G401.6 (cell line): ENCODE results near the gene DPM2.

Experiments used
- FAIRE-seq: peaks from 2 replicates; lab custom pipeline; 2012; peaks lifted over from hg19 to GRCh38; lab: Jason Lieb, UNC

The DPM2 gene

DNA sequence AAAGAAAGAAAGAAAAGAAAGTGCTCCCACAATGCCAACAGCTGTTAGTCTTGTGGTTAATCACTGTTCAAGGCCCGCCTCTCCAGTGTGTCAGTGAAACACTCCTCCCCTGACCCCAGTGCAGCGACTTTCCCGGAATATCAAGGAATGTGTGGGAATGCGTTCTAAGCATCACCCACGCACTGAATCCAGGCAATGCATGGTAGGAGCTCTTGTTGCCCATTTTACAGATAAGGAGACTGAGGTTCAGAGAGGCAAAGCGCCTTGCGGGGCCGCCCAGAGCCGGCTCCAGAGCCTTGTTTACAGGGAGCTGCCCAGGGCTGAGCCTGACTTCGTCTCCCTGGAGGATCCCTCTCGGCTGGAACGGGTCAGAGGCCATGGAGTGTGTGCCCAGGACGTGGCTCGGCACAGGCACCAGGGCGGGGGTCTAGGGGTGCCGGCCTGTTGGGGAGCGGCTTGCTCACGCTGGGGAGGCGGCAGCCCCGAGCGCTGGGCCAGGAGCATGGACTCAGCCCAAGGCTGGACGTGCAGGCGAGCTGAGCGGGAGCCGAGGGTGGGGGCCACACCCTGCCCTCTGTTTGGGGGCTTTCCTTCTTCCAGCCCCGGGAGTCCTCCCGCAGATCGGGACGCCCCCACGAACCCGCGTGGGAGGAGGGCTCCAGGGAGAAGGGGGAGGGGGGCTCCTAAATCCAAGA lies 39.1 kb downstream of the DPM2 start:
- no peak for FAIRE-seq

DNA sequence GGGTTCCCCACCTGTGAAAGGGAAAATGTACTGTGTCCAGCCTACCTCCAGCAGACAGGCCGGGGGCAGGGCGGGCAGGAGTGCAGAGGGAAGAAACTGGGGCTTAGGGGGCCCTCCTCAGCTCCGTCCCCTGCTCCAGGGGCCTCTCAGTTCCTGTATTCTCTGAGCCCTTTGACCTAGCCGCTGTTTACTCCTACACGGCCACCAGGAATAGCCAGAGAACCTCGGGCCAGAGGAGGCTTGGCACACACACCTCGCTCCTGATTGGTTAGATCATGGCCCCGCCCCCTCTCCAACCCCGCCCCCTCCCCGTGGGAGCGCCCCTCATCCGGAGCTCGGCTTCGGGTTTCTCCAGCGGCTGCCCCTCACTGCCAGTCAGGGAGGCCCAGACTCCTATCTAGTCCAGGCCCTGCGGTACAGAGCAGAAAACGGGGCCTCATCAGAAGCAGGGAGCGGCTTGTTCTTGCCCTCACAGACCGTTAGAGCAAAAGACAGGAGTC lies 40.4 kb downstream of the DPM2 start:
- FAIRE-seq = no peak

DNA sequence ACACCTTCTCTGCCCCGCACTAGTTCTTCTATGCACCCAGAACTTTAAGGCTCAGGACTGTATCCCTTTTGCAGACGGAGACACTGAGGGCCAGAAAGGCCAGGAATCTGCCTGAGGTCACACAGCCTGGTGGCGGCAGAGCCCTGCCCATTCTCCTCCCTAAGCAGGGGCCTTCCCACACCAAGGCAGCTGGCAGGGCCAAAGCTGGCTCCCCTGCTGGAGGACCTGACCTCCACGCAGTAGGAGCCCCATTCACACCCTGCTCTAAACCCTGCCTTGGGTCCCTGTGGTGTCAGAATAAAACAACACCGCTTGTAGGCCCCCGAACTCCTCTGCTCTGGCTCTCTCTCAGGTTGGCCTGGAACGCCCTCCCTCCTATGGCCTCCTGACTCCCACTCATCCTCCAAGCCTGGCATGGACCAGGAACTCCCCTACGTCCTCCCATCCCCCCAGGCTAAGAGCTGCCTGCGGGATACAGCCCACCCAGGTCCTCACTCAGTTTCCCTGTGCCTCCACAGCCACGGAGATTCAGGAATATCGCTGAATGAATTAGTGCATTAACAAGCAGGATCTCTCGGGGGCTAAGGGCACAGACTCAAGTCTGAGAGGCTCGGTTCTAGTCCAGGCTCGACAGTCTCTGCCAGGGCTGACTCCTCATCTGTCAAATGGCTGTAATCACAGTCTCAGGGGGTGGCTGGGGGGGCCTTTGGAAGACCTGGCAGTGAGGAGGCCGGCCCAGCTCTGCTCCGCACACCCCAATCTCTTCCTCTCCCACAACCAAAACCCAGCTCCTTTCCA lies 41.1 kb downstream of the DPM2 start:
- no peak for FAIRE-seq

DNA sequence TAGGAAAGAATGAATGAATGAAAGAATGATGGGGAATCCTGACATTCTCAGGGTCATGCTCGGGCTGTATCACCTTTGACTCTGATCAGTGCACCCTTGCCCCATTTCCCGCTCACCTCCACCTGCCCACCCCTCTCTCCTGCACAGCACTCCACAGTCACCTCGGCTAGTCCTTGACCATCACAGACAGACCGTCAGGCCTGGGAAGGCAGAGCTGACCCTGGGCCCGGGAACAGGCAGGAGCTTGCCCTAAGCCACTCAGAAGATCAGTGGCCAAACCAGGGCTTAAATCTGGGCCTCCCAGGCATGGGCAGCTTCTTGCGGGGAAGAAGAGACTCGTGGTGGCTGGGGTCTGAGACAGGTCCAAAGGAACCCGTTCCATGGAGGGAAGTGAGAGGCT lies 41.8 kb downstream of the DPM2 start:
- FAIRE-seq = no peak

- FAIRE-seq = no peak
Observed at GRCh38 chr9:127893392-127893791, 44.3 kb downstream of the DPM2 start.

DNA sequence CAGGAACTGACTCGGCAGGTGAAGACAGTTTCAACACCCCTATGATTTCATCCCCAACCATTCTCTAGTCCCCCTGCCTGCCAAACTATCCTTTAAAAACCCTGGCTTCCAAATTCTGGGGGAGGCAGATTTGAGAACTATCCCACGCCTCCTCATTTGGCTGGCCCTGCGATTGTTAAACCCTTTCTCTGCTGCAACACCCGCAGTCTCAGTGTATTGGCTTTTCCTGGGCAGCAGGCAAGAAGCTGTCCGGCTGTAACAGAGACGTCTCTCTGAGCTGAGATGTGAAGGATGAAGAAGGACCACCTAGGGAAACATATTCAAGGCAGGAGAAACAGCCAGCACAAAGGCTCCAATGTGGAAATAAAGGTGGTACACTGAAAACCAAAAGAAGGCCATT lies 44.8 kb downstream of the DPM2 start:
- no peak for FAIRE-seq

- no peak for FAIRE-seq
Observed at GRCh38 chr9:127890053-127890452, 47.6 kb downstream of the DPM2 start.

- peak; percentile 85 for FAIRE-seq
Observed at GRCh38 chr9:127887792-127888191, 49.9 kb downstream of the DPM2 start.

DNA sequence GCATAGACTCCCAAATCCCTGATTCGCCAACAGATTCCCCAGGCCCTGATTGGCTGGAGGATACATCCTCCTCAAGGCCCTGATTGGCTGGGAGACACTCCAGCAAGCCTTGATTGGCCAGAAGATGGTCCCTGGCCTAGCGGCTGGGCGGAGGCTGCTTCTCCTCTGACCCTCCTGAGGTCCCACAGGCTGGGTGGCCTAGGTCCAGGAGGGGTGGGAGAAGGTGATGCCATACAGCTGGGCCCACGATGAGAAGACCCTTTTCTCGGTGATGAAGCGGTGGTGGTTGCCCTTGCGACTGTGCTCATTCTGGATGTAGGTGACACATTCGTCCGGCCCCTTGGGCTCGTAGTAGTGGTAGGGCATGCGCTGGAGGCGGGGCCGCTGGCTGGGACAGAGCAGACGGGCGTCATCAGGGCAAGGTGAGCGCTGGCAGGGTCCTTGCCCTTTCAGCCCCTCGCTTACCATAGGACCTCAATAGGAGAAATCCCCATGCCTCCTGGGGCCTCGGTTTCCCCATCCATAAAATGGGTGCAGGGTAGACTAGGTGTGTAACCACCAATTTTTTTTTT lies 51.2 kb downstream of the DPM2 start:
- no peak for FAIRE-seq

GRCh38 chr9:127885508-127886281 lies 52.0 kb downstream of the DPM2 start:
- FAIRE-seq = no peak
